CD4-positive, alpha-beta T cell treated with Interleukin-12 subunit alpha and Interleukin-12 subunit beta, for 1 hour (primary cell): ENCODE results near the gene KDM4B.
A peak's percentile ranks its signal among the peaks of the same experiment; 100 is the strongest.

Experiments
- DNase-seq: peaks from one replicate; pipeline ENCODE4 v3.0.0-alpha.2; 2020

KDM4B gene

DNA sequence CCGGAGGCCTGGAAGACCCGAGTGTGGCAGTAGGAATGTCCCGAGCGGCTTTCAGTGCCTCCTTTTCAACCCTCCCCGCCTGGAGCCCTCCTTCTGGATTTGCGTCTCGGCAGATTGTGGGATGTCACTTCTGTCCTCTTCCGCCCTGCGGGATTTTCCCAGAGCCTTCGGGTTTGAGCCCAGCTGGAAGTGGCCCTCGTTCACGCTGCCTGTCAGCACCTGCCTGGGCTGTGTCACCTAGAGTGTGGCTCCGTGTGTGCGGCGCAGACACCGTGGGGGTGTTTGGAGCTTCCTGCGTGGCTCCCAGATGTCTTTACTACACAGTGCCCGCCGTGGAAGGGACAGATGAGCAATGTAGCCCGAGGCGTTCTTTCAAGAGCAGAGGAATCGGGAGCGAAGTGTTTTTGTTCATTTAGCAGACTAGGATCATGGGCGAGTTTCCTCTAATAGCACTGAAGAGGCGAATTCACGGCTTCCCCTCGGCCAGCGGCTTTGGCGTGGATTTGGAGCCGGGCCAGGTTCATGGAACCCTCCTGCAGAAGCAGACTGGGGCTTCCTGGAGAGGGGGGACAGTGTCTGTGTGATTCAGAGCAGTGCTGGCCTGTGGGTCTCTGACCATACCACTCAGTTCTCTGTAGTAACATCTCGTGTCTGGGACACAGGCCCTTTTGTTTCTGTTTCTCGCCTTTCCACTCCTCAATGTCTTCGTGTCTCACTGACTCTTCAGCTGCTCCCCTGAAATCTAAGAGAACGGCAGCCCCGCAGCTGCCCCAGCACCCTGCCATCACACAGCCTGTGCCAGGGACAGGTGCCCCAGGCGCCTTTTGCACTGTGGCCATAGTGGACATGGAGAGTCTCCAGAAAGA, 68.0 kb downstream of the KDM4B start:
- DNase-seq: no peak

- no peak for DNase-seq
Measured at GRCh38 chr19:5037936-5038335, 69.0 kb downstream of the KDM4B start.

DNA sequence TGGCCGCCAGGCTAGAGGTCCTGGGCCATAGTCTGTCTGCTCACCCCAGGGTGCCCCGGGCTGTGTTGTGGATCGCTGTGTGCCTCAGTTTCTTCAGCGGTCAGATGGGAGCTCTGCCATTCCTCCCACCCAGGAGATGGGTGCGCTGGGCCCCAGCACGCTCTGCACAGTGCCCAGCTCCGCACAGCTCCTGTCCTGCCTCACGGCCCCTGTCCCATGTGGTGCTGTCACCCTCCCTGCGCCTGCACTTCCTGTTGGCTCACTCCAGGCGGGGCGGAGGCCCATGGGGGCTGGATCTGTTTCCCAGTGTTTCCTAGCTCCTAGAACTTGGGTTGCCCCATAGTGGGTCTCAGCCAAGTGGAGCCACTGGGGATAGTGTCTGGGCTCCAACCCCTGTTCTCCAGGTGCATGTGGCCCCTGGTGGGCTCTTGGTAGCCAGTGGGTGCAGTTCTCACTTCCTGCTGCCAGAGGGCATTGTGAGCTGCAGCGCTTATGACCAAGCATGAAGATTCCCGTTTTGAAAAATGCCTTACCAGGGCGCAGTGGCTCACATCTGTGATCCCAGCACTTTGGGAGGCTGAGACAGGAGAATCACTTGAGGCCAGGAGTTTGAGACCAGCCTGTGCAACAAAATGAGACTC, 69.8 kb downstream of the KDM4B start:
- no peak for DNase-seq

- DNase-seq: no peak
Measured at GRCh38 chr19:5039642-5040543, 71.0 kb downstream of the KDM4B start.

GRCh38 chr19:5040544-5041167, 71.7 kb downstream of the KDM4B start:
- no peak for DNase-seq

DNA sequence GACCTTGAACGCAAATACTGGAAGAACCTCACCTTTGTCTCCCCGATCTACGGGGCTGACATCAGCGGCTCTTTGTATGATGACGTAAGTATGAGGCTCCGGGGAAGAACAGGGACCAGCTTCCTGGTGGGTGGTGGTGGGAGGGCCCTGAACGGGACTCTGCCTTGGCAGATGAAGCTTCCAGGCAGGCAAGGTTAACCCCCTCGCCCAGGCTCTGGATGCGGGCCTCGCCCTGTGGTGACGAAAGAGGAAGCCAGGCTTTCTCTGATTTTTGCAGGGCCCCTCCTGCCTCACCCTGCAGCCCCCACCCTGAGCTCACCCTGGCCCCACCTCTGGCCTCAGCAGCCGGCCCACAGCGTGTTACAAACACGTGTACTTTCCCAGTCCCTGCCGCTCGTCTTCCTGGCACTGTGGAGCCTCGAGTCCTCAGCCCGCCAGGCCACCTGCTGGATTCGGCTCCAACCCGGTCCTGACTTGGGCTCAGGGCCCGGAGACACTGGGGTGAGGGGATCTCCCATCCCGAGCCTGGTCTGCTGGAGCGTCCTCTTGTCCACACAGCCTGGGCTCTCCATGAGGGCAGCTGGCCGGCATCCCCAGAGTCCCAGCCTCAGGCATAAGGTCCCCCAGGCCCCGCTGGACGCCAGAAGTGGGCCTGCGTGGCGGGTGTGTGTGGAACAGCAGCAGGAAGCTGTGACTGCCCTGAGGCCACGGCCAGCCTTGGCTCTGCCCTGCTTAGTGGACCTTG, 72.4 kb downstream of the KDM4B start:
- DNase-seq: no peak

DNA sequence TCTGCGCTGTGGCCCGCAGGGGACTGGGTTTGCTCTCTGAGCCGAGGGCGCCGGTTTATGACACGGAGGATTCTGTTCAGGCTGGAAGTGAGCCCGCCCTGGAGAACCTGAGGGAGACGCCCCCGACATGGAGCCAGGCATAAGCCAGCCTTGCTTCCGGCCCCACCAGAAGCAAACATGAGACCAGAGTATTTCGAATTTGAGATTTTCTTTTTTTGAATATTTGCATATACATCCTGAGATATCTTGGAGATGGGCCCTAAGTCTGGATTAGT, 72.9 kb downstream of the KDM4B start:
- DNase-seq: no peak

DNA sequence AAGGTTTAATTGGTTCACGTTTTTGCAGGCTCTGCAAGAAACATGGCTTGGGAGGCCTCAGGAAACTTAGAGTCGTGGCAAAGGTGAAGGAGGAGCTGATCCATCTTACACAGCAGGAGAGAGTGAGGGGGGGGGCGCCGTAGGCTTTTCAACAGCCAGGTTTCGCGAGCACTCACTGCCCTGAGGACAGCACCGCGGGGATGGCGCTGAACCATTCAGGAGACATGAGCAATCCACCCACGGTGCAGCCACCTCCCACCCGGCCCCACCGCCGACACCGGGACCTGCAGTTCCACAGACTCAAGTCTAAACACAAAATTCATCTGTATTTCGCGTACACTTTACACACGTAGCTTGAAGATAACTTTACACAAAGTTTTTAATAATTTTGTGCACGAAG, 73.6 kb downstream of the KDM4B start:
- DNase-seq: no peak

DNA sequence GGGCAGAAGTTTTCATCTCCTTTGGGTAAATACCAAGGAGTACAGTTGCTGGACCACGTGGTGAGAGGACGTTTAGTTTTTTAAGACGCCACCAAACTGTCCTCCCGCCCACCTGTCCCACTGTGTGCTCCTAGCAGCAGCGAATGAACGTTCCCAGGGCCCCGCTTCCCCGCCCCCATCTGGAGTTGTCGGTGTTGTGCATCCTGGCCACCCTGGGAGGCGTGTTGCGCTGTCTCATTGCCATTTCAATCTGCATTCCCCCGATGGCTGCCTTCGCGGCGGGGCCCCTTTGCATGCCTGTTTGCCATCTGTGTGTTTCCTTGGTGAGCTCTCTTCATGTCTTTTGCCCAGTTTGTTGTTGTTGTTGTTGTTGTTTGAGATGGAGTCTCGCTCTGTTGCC, 76.1 kb downstream of the KDM4B start:
- DNase-seq: no peak

DNA sequence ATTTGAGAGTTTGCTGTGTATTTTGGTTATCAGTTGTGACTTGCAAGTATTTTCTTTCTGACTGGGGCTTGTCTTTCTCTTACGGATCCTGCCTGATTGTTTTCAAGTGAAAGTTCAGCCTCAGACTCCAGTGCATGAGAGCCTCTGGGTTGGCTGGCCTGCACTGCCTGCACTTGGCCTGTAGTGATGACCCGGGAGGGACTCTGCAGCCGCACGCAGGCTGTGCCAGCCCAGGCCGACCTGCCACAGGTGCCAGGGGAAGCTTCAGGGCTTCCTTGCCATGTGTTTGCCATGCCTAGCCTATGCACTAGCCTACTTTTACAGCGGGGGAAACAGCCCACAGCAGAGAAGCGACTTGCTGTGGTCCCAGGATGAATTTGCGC, 77.0 kb downstream of the KDM4B start:
- no peak for DNase-seq

DNA sequence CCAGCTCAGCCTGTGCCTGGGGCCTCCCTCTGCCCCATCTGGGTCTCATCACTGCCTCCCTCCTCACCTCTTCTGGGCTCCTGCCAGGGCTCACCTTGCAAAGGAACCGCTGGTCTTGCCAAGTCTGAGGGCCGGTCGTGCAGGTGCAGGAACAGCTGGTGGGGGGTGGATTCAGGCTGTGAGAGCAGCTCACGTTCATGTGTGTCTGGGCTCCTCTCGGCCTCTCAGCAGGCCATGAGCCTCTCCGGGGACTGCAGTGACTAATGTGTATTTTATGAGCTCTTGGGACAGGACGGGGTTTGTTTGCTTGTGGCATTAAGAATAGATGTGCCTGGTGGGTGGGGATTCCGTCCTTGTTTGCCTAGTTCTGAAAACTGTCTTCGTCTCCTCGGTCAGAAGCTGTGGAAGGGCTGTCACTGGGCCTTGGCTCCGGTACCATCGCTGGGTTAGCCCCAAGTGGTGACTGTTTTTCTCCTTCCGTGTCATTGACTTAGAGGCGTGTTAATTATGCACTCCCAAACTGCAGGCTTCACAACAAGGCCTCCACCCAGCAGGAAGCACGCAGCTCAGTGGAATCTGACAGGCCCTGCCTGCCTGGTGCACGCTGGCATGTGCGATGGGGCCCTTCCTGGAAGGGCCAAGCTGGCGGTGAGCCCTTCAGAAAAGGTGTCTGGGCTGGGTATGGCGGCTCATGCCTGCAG, 77.6 kb downstream of the KDM4B start:
- DNase-seq: no peak

DNA sequence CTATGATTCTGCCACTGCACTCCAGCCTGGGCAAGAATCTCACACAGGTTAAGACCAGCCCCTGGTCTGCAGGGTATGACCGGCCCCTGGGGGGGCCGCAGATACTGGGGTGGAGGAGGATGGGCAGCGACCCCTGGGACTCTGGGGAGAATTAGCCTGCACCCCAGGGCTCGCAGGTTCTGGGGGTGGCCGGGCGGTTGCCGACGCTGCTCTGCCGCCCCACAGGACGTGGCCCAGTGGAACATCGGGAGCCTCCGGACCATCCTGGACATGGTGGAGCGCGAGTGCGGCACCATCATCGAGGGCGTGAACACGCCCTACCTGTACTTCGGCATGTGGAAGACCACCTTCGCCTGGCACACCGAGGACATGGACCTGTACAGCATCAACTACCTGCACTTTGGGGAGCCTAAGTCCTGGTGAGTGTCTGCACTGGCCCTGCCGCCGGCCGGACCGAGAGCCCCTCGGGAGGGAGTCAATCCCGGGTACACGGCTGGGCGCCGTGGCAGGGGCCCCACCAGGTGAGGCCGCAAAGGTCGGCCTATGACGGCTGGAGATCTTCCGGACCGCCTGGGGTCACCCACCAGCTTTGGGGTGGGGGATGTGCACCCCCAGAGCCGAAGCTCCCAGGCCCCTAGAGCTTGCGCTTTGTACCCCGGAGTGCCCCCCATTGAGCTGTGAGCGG, 78.5 kb downstream of the KDM4B start:
- DNase-seq: no peak

DNA sequence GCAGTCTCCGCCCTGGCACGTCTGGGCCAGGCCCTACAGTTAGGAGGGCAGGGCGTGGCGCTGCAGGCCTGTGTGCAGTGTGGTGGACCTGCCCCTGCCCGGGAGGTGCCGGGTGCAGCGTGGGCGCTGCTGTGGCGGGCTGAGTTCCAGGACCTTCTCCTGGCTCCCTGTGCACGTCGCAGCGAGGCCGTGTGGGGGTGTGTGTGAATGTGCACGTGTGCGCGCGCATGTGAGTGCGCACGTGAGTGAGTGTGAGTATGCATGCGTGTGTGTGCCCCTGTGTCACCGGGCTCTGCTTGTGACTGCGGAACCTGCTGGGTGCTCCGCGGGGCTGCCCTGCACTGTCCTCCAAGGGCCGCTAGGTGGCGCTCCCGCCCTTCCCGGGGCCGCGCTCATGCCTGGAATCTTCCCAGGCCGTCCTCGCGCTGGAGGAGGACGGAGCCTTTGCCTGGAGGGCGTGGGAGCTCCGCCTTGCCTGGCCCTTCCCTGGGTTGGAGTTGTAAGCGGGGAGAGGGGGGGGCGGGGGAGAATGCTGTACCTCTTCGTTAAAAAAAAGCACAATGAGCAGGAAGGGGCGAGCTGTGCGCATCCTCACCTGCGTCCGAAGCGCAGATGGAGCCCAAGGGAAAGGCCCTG, 79.3 kb downstream of the KDM4B start:
- peak; percentile 55 for DNase-seq

DNA sequence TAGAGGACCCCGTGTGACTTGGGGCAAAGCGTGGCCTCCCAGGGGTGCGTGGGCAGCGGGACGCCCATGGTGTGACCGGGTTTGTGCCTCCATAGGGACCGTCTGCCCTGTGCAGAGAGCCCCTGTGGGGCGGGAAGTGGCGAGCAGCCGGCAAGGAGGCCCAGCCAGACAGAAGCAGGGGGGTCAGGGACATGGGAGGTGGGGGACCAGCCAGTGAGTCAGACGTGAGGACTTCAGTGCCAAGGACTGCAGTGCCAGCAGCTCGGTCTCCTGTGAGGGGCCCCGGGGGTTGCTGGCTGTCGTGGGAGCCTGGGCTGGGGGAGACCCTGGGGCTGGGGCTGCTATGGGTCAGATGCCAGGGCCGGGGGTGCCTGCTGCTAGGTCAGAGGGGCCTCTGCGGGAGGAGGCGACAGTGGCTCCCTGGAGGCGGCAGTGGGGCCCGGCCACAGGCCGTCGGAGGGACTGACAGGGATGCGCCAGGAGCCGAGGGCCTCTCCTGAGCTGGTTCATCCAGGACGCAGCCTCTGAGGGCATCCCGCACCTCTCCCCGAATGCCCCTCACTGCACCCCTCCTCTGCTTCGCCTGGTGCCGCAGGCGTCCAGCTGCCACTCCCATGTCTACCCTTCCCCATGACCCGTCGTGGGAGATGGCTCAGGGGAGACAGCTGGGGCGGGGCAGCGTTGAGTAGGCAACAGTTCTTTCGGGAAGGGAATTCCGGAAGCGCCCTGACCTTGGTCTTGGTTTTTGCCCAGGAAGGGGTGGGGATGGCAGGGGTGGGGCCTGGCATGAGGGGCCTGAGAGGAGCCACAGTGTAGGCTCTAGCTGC, 80.0 kb downstream of the KDM4B start:
- DNase-seq: no peak

DNA sequence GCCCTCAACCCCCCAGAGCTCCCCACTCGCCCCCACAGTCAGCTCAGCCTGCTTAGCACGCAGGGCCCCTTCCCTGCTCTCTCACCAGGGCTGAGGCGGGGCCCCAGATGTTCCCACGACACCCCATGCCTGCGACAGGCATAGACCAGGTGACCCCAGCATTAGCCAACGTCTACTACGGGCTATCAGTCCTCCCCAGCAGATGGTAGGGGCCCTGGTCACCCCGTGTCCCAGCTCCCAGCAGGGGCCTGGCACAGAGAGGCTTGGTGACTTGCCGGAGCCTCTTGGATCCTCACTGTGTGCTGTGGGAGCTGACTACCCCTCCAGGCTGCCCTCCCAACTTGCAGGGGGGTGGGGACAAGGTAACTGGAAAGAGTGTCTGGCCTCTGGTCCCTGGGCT, 80.6 kb downstream of the KDM4B start:
- DNase-seq: no peak

DNA sequence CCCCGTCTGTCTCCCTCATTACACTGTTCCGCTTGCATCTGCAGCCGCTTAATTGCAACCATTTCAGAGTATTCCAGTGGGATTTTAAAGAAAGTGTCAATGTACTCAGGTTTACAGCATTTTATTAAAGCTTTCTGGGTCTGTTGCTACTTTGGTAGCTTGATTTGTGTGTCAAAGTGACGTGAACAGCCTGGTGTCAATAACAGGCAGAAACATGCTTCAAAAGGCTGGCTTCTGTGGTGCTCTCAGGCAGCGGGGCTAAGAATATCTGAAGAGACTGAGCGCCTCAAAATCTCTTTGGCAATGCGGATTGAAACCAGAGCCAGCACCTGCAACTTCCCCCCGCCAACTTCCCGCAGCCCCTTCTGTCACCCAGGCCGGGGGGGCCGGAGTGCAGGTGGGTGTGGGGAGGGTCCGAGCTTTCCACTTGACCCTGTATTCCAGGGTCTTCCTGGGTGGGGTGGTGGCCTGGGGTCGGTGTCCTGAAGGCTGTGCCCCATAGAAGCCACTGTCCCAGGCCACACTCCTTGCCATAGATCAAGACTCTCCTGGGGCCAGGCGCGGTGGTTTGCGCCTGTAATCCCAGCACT, 81.2 kb downstream of the KDM4B start:
- no peak for DNase-seq

GRCh38 chr19:5050905-5051304, 82.0 kb downstream of the KDM4B start:
- DNase-seq: no peak

- no peak for DNase-seq
Measured at GRCh38 chr19:5051619-5052018, 82.7 kb downstream of the KDM4B start.

- DNase-seq: no peak
Measured at GRCh38 chr19:5052515-5052914, 83.6 kb downstream of the KDM4B start.
